ENCODE data around the gene GLE1. TPM values are rescaled to one million over a fixed set of nuclear protein-coding genes. Genes with fewer than 3 reads are reported as not detected.

Gene GLE1
- total RNA-seq, 2 donors from 2014 or later, result 14.7 to 16.6 TPM

- Mint-ChIP-seq H3K4me1 (no peaks in the 10 kb centered on the region), H3K9me3 (no peaks in the 10 kb centered on the region), H3K27me3 (ENCODE audit: insufficient read depth) (no peaks in the 10 kb centered on the region), H3K4me3 (no peak overlapping the region), H3K36me3 (ENCODE audit: low read depth) (peaks cover 48% of the 10 kb centered on the region), H3K27ac (no peak overlapping the region)
- Histone ChIP-seq H3K27me3 (ENCODE audit: control insufficient read depth, insufficient read depth, low read length, poor library complexity, severe bottlenecking) (no peaks in the 10 kb centered on the region), H3K9me3 (ENCODE audit: control insufficient read depth, low read length) (no peaks in the 10 kb centered on the region), H3K27ac (ENCODE audit: low read depth, low read length) (no peak overlapping the region), H3K4me1 (ENCODE audit: control insufficient read depth, insufficient read depth, low read length) (no peaks in the 10 kb centered on the region), H3K4me3 (ENCODE audit: low read length) (no peak overlapping the region), H3K9ac (ENCODE audit: extremely low read depth, low read length, poor library complexity, severe bottlenecking) (no peak overlapping the region), H3K36me3 (ENCODE audit: control insufficient read depth, insufficient read depth, low read length) (peaks cover 32% of the 10 kb centered on the region)
- 96 to 100% methylated on average over 2 to 4 of the region's 4 CpGs for WGBS, 2 experiments (ENCODE audit: insufficient coverage in 1 of 2, insufficient read length in 1 of 2)
- TF ChIP-seq CTCF (conservative IDR thresholded peaks at IDR 0.05), result no peak
- DNase-seq, result no peak
Measured at GRCh38 chr9:128532581-128532980, 28.1 kb downstream of the GLE1 start.

GRCh38 chr9:128540634-128541360 is 36.3 kb downstream of the GLE1 start:
- TF ChIP-seq CTCF (conservative IDR thresholded peaks at IDR 0.05), result no peak
- Histone ChIP-seq H3K4me1 (ENCODE audit: control insufficient read depth, insufficient read depth, low read length) (no peaks in the 10 kb centered on the region), H3K27ac (ENCODE audit: low read depth, low read length) (no peak overlapping the region), H3K9me3 (ENCODE audit: control insufficient read depth, low read length) (no peaks in the 10 kb centered on the region), H3K4me3 (ENCODE audit: low read length) (no peak overlapping the region), H3K36me3 (ENCODE audit: control insufficient read depth, insufficient read depth, low read length) (peaks cover 58% of the 10 kb centered on the region), H3K27me3 (ENCODE audit: control insufficient read depth, insufficient read depth, low read length, poor library complexity, severe bottlenecking) (no peaks in the 10 kb centered on the region), H3K9ac (ENCODE audit: extremely low read depth, low read length, poor library complexity, severe bottlenecking) (no peak overlapping the region)
- H3K27me3 Mint-ChIP-seq (ENCODE audit: insufficient read depth), result no peaks in the 10 kb centered on the region
- H3K27ac Mint-ChIP-seq, result no peak overlapping the region
- 89 to 100% methylated on average over 1 to 3 of the region's 3 CpGs for WGBS, 2 experiments (ENCODE audit: insufficient coverage in 1 of 2, insufficient read length in 1 of 2)
- peaks cover 48% of the 10 kb centered on the region for H3K36me3 Mint-ChIP-seq (ENCODE audit: low read depth)
- H3K4me1 Mint-ChIP-seq, result no peaks in the 10 kb centered on the region
- H3K9me3 Mint-ChIP-seq, result no peaks in the 10 kb centered on the region
- no peak for DNase-seq
- no peak overlapping the region for H3K4me3 Mint-ChIP-seq

GRCh38 chr9:128546504-128546903 is 42.0 kb downstream of the GLE1 start:
- H3K4me1 Mint-ChIP-seq, result peaks cover 21% of the 10 kb centered on the region

More at GRCh38 chr9:128546504-128546903, 42.0 kb downstream of the GLE1 start:
- Histone ChIP-seq H3K36me3 (ENCODE audit: control insufficient read depth, insufficient read depth, low read length) (peaks cover 8% of the 10 kb centered on the region), H3K9me3 (ENCODE audit: control insufficient read depth, low read length) (no peaks in the 10 kb centered on the region), H3K27ac (ENCODE audit: low read depth, low read length) (no peak overlapping the region), H3K4me3 (ENCODE audit: low read length) (no peak overlapping the region), H3K4me1 (ENCODE audit: control insufficient read depth, insufficient read depth, low read length) (peaks cover 14% of the 10 kb centered on the region), H3K27me3 (ENCODE audit: control insufficient read depth, insufficient read depth, low read length, poor library complexity, severe bottlenecking) (no peaks in the 10 kb centered on the region), H3K9ac (ENCODE audit: extremely low read depth, low read length, poor library complexity, severe bottlenecking) (no peak overlapping the region)
- H3K36me3 Mint-ChIP-seq (ENCODE audit: low read depth), result peaks cover 7% of the 10 kb centered on the region
- WGBS, 2 experiments (ENCODE audit: insufficient coverage in 1 of 2, insufficient read length in 1 of 2), result 93 to 97% methylated on average over 3 of the region's 3 CpGs
- no peak overlapping the region for H3K4me3 Mint-ChIP-seq
- H3K27ac Mint-ChIP-seq, result no peak overlapping the region
- DNase-seq, result no peak
- no peak for TF ChIP-seq CTCF (conservative IDR thresholded peaks at IDR 0.05)
- no peaks in the 10 kb centered on the region for H3K9me3 Mint-ChIP-seq
- H3K27me3 Mint-ChIP-seq (ENCODE audit: insufficient read depth), result no peaks in the 10 kb centered on the region
